Neuronal stem cell (in vitro differentiated cells): ENCODE measurements around the gene EIF4E.
"Not testable (repeated sequence)": the region's sequence is repeated elsewhere in the genome, so short reads cannot be mapped to it uniquely, and the experiment has no call there.

Experiments
- DNase-seq: peaks from one replicate; pipeline ENCODE4 v3.0.0-alpha.2; 2013; ENCODE audit warnings: low spot score
- H2AFZ ChIP-seq: one replicate; pipeline ENCODE4 v1.6.1; 2013; ENCODE audit warnings: mild to moderate bottlenecking, low read length, inconsistent platforms
- H2AK5ac ChIP-seq: 2 replicates; pipeline ENCODE4 v1.6.1; 2013; ENCODE audit warnings: low read depth, mild to moderate bottlenecking, inconsistent platforms, low read length, moderate library complexity, mixed read lengths
- H2BK120ac ChIP-seq: 2 replicates; pipeline ENCODE4 v1.6.1; 2013; ENCODE audit warnings: low read depth, mild to moderate bottlenecking, inconsistent platforms, low read length, moderate library complexity, mixed read lengths
- H2BK12ac ChIP-seq: one replicate; pipeline ENCODE4 v1.6.1; 2013; ENCODE audit warnings: low read length, inconsistent platforms
- H2BK15ac ChIP-seq: 2 replicates; pipeline ENCODE4 v1.6.1; 2013; ENCODE audit warnings: mild to moderate bottlenecking, low read length, inconsistent platforms, mixed read lengths
- H2BK5ac ChIP-seq: one replicate; pipeline ENCODE4 v1.6.1; 2013; ENCODE audit warnings: inconsistent platforms, mild to moderate bottlenecking, low read length, moderate library complexity
- H3K14ac ChIP-seq: one replicate; pipeline ENCODE4 v1.6.1; 2013; ENCODE audit warnings: low read length, inconsistent platforms
- H3K18ac ChIP-seq: 2 replicates; pipeline ENCODE4 v1.6.1; 2013; ENCODE audit warnings: low read length, inconsistent platforms
- H3K23ac ChIP-seq: 2 replicates; pipeline ENCODE4 v1.6.1; 2013; ENCODE audit warnings: low read depth, mild to moderate bottlenecking, mixed read lengths, low read length, inconsistent platforms; ENCODE audit not compliant: poor library complexity
- H3K27ac ChIP-seq: replicated peaks from 3 replicates; pipeline ENCODE4 v1.5.1; 2013; ENCODE audit warnings: low read length, inconsistent platforms
- H3K27me3 ChIP-seq, 3 experiments: 2 replicates each; pipeline ENCODE4 v1.6.1; 2013; ENCODE audit warnings: low read length in 3 of 3, mild to moderate bottlenecking in 2 of 3, inconsistent platforms in 1 of 3, low read depth in 1 of 3, mixed read lengths in 1 of 3, moderate library complexity in 1 of 3; ENCODE audit not compliant: control insufficient read depth in 3 of 3, insufficient read depth in 3 of 3
- H3K36me3 ChIP-seq, 2 donors: replicated peaks in 1 of 2; 2 replicates each; pipeline ENCODE4 v1.6.1; 2013; ENCODE audit warnings: low read length in 2 of 2; ENCODE audit not compliant: control insufficient read depth in 2 of 2, insufficient read depth in 2 of 2
- H3K4ac ChIP-seq: 2 replicates; pipeline ENCODE4 v1.6.1; 2013; ENCODE audit warnings: inconsistent platforms, mild to moderate bottlenecking, low read length, moderate library complexity
- H3K4me1 ChIP-seq, 2 donors: 1 replicate in 1 of 2; 2 replicates in 1 of 2; pipeline ENCODE4 v1.6.1; 2013; ENCODE audit warnings: low read length in 2 of 2, low read depth in 1 of 2; ENCODE audit not compliant: control insufficient read depth in 2 of 2, insufficient read depth in 1 of 2
- H3K4me2 ChIP-seq: one replicate; pipeline ENCODE4 v1.6.1; 2013; ENCODE audit warnings: mild to moderate bottlenecking, low read length, inconsistent platforms; ENCODE audit not compliant: insufficient read depth, poor library complexity, severe bottlenecking
- H3K4me3 ChIP-seq, 2 donors: 2 replicates each; pipeline ENCODE4 v1.5.1; 2013; ENCODE audit warnings: low read length in 2 of 2, mild to moderate bottlenecking in 2 of 2, inconsistent platforms in 1 of 2, moderate library complexity in 1 of 2
- H3K79me1 ChIP-seq: one replicate; pipeline ENCODE4 v1.6.1; 2013; ENCODE audit warnings: low read depth, mild to moderate bottlenecking, inconsistent platforms, low read length, moderate library complexity
- H3K9ac ChIP-seq: one replicate; pipeline ENCODE4 v1.6.1; 2013; ENCODE audit warnings: mild to moderate bottlenecking, low read depth, low read length, inconsistent platforms; ENCODE audit not compliant: poor library complexity
- H3K9me3 ChIP-seq, 2 donors: replicated peaks in 1 of 2; 2 replicates each; pipeline versions ENCODE3 to v1.6.1; 2013; ENCODE audit warnings: low read length in 2 of 2, mild to moderate bottlenecking in 2 of 2, inconsistent platforms in 1 of 2, low read depth in 1 of 2, mixed read lengths in 1 of 2, moderate library complexity in 1 of 2; ENCODE audit not compliant: control insufficient read depth in 2 of 2, insufficient read depth in 1 of 2
- H4K8ac ChIP-seq: one replicate; pipeline ENCODE4 v1.6.1; 2013; ENCODE audit warnings: low read depth, mild to moderate bottlenecking, inconsistent platforms, low read length, moderate library complexity
- H4K91ac ChIP-seq: one replicate; pipeline ENCODE4 v1.6.1; 2013; ENCODE audit warnings: low read length, low read depth, mild to moderate bottlenecking, inconsistent platforms; ENCODE audit not compliant: poor library complexity
- WGBS, 2 donors: extraction: QIAGEN DNeasy Blood & Tissue Kit; methylation state at CpG; one replicate each; pipeline ENCODE4 v1.1.7; 2013; ENCODE audit warnings: missing lambda C conversion rate in 2 of 2, mixed read lengths in 1 of 2; ENCODE audit not compliant: insufficient read length in 2 of 2, insufficient replicate concordance in 1 of 2; ENCODE audit errors: extremely low coverage in 2 of 2; 5-methylcytosine and 5-hydroxymethylcytosine counted together

EIF4E gene

GRCh38 chr4:98887145-98887544, 41.8 kb downstream of the EIF4E start:
- no peaks in the 10 kb centered on the region for H3K79me1 ChIP-seq
- no peaks in the 10 kb centered on the region for H3K9me3 ChIP-seq
- no peaks in the 10 kb centered on the region for H3K4me1 ChIP-seq
- H3K4me2 ChIP-seq = no peak overlapping the region
- H2BK12ac ChIP-seq = no peak overlapping the region
- no peak overlapping the region for H3K4me3 ChIP-seq
- H4K8ac ChIP-seq = no peak overlapping the region
- H3K27me3 ChIP-seq = no peaks in the 10 kb centered on the region
- no peak overlapping the region for H3K4ac ChIP-seq
- H3K23ac ChIP-seq = no peak overlapping the region
- H3K14ac ChIP-seq = no peak overlapping the region
- no peak overlapping the region for H3K27ac ChIP-seq
- H3K36me3 ChIP-seq = peaks cover 15 to 93% of the 10 kb centered on the region in 2 donors
- no peak for DNase-seq
- WGBS, 2 donors = no CpG with 5 or more reads among the region's 2 CpGs
- H2AFZ ChIP-seq = no peak overlapping the region
- no peak overlapping the region for H2BK15ac ChIP-seq
- no peak overlapping the region for H2BK5ac ChIP-seq
- no peak overlapping the region for H3K9ac ChIP-seq
- no peak overlapping the region for H2BK120ac ChIP-seq
- H2AK5ac ChIP-seq = no peak overlapping the region
- no peak overlapping the region for H3K18ac ChIP-seq
- H4K91ac ChIP-seq = no peak overlapping the region

- H3K79me1 ChIP-seq, H4K91ac ChIP-seq, H2BK15ac ChIP-seq, H4K8ac ChIP-seq, DNase-seq, H2AFZ ChIP-seq, H3K4me1 ChIP-seq, H3K27me3 ChIP-seq, H3K27ac ChIP-seq, H2AK5ac ChIP-seq, H3K4me2 ChIP-seq, H3K9ac ChIP-seq, H2BK120ac ChIP-seq, H3K4ac ChIP-seq, H3K9me3 ChIP-seq, H3K14ac ChIP-seq, H2BK12ac ChIP-seq, H3K4me3 ChIP-seq, H2BK5ac ChIP-seq, H3K18ac ChIP-seq, H3K23ac ChIP-seq: not testable (repeated sequence)
- H3K36me3 ChIP-seq = peaks cover 15 to 93% of the 10 kb centered on the region in 2 donors
- WGBS, 2 donors = no CpG with 5 or more reads among the region's 2 CpGs
These were observed 42.6 kb downstream of the EIF4E start for GRCh38 chr4:98886382-98886781.

DNA sequence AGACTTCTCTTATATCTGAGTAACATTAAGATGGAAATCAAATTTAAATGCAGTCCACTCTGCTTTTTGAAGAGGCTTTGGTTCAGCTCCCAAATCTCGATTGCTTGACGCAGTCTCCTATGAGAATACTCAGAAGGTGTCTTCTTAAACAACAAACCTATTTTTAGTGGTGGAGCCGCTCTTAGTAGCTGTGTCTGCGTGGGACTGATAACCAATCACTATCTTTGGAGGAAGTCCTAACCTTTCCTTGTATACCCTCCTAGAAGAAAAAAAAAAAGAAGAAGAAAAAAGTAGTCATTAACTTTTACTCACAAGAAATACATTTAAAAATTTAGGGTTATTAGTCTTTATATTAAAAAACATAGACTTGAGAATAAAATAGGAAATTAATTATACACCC, 48.0 kb downstream of the EIF4E start:
- H3K27me3 ChIP-seq, H4K91ac ChIP-seq, H3K4me3 ChIP-seq, H2BK15ac ChIP-seq, H3K9me3 ChIP-seq, DNase-seq, H3K23ac ChIP-seq, H2AFZ ChIP-seq, H3K4ac ChIP-seq, H2BK12ac ChIP-seq, H4K8ac ChIP-seq, H3K9ac ChIP-seq, H3K14ac ChIP-seq, H3K79me1 ChIP-seq, H2BK120ac ChIP-seq, H3K4me2 ChIP-seq, H3K27ac ChIP-seq, H3K18ac ChIP-seq, H2BK5ac ChIP-seq, H3K4me1 ChIP-seq, H2AK5ac ChIP-seq: not testable (repeated sequence)
- WGBS, 2 donors = no CpG with 5 or more reads among the region's 4 CpGs
- H3K36me3 ChIP-seq = peaks cover 7 to 84% of the 10 kb centered on the region in 2 donors

GRCh38 chr4:98879515-98879914, 49.4 kb downstream of the EIF4E start:
- Histone ChIP-seq H2BK5ac (no peak overlapping the region), H2BK15ac (no peak overlapping the region), H3K14ac (no peak overlapping the region), H2AK5ac (no peak overlapping the region), H3K27ac (no peak overlapping the region), H3K4me2 (no peak overlapping the region), H3K4me1 (no peaks in the 10 kb centered on the region), H4K91ac (no peak overlapping the region), H2AFZ (no peak overlapping the region), H3K36me3 (peaks cover 4 to 70% of the 10 kb centered on the region in 2 donors), H2BK12ac (no peak overlapping the region), H3K18ac (no peak overlapping the region), H4K8ac (no peak overlapping the region), H3K23ac (no peak overlapping the region), H3K9me3 (no peaks in the 10 kb centered on the region), H3K9ac (no peak overlapping the region), H3K4me3 (no peak overlapping the region), H3K27me3 (no peaks in the 10 kb centered on the region), H2BK120ac (no peak overlapping the region), H3K79me1 (no peaks in the 10 kb centered on the region), H3K4ac (no peak overlapping the region)
- no peak for DNase-seq
